B cell (primary cell): Measurements from ENCODE around the gene ELF3.

Source experiments
- EZH2 ChIP-seq: IDR thresholded peaks from 2 replicates; pipeline ENCODE4 v1.6.1; 2012; ENCODE audit warnings: borderline replicate concordance, low read depth, mild to moderate bottlenecking, moderate library complexity, low read length; ENCODE audit not compliant: insufficient read depth, poor library complexity, severe bottlenecking
- TF ChIP-seq, protein P1 (sequence below): fragments of 200-600 bp; IDR thresholded peaks from one replicate; pipeline ENCODE4 v1.8.0; 2022; ENCODE audit warnings: antibody characterized with exemption, mild to moderate bottlenecking

DNA sequence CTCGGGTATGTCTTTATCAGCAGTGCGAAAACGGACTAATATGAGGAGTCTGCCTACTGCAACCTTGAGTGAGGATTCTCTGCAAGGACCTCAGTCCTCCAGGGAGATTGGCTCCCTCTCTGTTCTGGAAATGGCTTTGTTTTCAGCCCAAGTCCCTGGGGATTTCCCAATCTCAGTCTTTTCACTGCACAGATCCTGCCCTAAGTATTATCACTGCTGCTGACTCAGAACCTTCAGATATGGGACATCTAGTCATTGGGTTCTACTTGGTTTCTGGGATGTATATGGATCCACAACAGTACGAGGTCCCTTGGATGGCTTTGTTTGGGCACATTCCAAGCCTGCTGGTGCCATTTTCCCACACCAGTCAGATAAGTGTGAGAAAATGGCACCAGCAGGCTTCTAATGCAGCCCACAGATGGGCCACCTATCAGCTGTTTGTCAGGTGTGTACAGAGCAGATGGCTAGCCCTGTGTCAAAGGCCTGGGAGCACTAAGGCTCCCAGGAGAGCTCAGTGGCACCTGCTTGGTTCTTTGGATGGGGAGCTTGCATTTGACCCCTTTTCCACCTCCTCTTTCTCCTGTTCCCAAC lies 27.4 kb downstream of the ELF3 start:
- TF ChIP-seq, protein P1, sequence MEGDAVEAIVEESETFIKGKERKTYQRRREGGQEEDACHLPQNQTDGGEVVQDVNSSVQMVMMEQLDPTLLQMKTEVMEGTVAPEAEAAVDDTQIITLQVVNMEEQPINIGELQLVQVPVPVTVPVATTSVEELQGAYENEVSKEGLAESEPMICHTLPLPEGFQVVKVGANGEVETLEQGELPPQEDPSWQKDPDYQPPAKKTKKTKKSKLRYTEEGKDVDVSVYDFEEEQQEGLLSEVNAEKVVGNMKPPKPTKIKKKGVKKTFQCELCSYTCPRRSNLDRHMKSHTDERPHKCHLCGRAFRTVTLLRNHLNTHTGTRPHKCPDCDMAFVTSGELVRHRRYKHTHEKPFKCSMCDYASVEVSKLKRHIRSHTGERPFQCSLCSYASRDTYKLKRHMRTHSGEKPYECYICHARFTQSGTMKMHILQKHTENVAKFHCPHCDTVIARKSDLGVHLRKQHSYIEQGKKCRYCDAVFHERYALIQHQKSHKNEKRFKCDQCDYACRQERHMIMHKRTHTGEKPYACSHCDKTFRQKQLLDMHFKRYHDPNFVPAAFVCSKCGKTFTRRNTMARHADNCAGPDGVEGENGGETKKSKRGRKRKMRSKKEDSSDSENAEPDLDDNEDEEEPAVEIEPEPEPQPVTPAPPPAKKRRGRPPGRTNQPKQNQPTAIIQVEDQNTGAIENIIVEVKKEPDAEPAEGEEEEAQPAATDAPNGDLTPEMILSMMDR = no peak
- TF ChIP-seq EZH2 = no peak
